ENCODE results near the gene CFAP97D2. TPM values are rescaled to one million over a fixed set of nuclear protein-coding genes. Genes with fewer than 3 reads are reported as not detected.

Gene CFAP97D2
- polyA plus RNA-seq, 3 donors = 0.21 TPM; not detected in 2

- Mint-ChIP-seq H3K36me3 (peaks cover 84 to 94% of the 10 kb centered on the region in 2 donors), H3K27me3 (ENCODE audit: low read depth in 3 of 3) (no peaks in the 10 kb centered on the region), H3K4me1 (no peaks in the 10 kb centered on the region), H3K4me3 (no peak overlapping the region), H3K9me3 (no peaks in the 10 kb centered on the region), H3K27ac (peak overlapping the region in 1 of 7 donors; percentile 46)
- no peak for DNase-seq
- Histone ChIP-seq H3K4me2 (replicated peaks; ENCODE audit: extremely low read depth, low read length, poor library complexity, severe bottlenecking) (no peak overlapping the region), H3K79me2 (ENCODE audit: insufficient read depth, low read length) (no peaks in the 10 kb centered on the region), H3K36me3 (replicated peaks in 1 of 2; ENCODE audit: control insufficient read depth in 1 of 2, insufficient read depth in 2 of 2, low read length in 2 of 2) (peaks cover 99 to 100% of the 10 kb centered on the region in 2 donors), H3K4me3 (replicated peaks in 1 of 3; ENCODE audit: low read depth in 2 of 3, low read length in 3 of 3) (no peak overlapping the region), H3K4me1 (ENCODE audit: control insufficient read depth in 1 of 2, insufficient read depth in 2 of 2, low read length in 2 of 2) (no peaks in the 10 kb centered on the region), H3K9me3 (replicated peaks in 1 of 2; ENCODE audit: control insufficient read depth in 1 of 2, insufficient read depth in 1 of 2, low read length in 2 of 2) (no peaks in the 10 kb centered on the region), H3K9ac (ENCODE audit: insufficient read depth, low read length, poor library complexity, severe bottlenecking) (no peak overlapping the region), H3K27ac (ENCODE audit: low read depth in 1 of 2, low read length in 2 of 2) (no peak overlapping the region), H4K20me1 (ENCODE audit: insufficient read depth, low read length) (no peaks in the 10 kb centered on the region), H3K27me3 (ENCODE audit: control insufficient read depth in 2 of 2, insufficient read depth in 2 of 2, low read length in 2 of 2) (no peaks in the 10 kb centered on the region), H2AFZ (ENCODE audit: insufficient read depth, low read depth, low read length, poor library complexity, severe bottlenecking) (no peak overlapping the region)
- WGBS (ENCODE audit: insufficient coverage) = no CpG with 5 or more reads among the region's 5 CpGs
- intact Hi-C loops (cut with micrococcal nuclease) = no loop called here
- TF ChIP-seq CTCF (IDR thresholded peaks at IDR 0.05) = no peak
These were observed 65.6 kb downstream of the CFAP97D2 start for GRCh38 chr13:114244637-114245036.

GRCh38 chr13:114248011-114248410 lies 69.0 kb downstream of the CFAP97D2 start:
- Histone ChIP-seq H4K20me1 (ENCODE audit: insufficient read depth, low read length) (no peaks in the 10 kb centered on the region), H2AFZ (ENCODE audit: insufficient read depth, low read depth, low read length, poor library complexity, severe bottlenecking) (no peak overlapping the region), H3K9ac (ENCODE audit: insufficient read depth, low read length, poor library complexity, severe bottlenecking) (no peak overlapping the region), H3K9me3 (replicated peaks in 1 of 2; ENCODE audit: control insufficient read depth in 1 of 2, insufficient read depth in 1 of 2, low read length in 2 of 2) (no peaks in the 10 kb centered on the region), H3K4me3 (replicated peaks in 1 of 3; ENCODE audit: low read depth in 2 of 3, low read length in 3 of 3) (no peak overlapping the region), H3K4me1 (ENCODE audit: control insufficient read depth in 1 of 2, insufficient read depth in 2 of 2, low read length in 2 of 2) (no peaks in the 10 kb centered on the region), H3K27me3 (ENCODE audit: control insufficient read depth in 2 of 2, insufficient read depth in 2 of 2, low read length in 2 of 2) (no peaks in the 10 kb centered on the region), H3K36me3 (replicated peaks in 1 of 2; ENCODE audit: control insufficient read depth in 1 of 2, insufficient read depth in 2 of 2, low read length in 2 of 2) (peaks cover 98 to 100% of the 10 kb centered on the region in 2 donors), H3K4me2 (replicated peaks; ENCODE audit: extremely low read depth, low read length, poor library complexity, severe bottlenecking) (no peak overlapping the region), H3K27ac (ENCODE audit: low read depth in 1 of 2, low read length in 2 of 2) (no peak overlapping the region), H3K79me2 (ENCODE audit: insufficient read depth, low read length) (no peaks in the 10 kb centered on the region)
- Mint-ChIP-seq H3K9me3 (no peaks in the 10 kb centered on the region), H3K4me3 (no peak overlapping the region), H3K36me3 (peaks cover 78 to 88% of the 10 kb centered on the region in 2 donors), H3K27me3 (ENCODE audit: low read depth in 3 of 3) (no peaks in the 10 kb centered on the region), H3K27ac (no peak overlapping the region), H3K4me1 (no peaks in the 10 kb centered on the region)
- 100% methylated on average over 1 of the region's 3 CpGs for WGBS (ENCODE audit: insufficient coverage)
- no peak for TF ChIP-seq CTCF (IDR thresholded peaks at IDR 0.05)
- DNase-seq = no peak
- intact Hi-C loops (cut with micrococcal nuclease) = no loop called here

All from CD14-positive monocyte (primary cell).